Right atrium auricular region (tissue), 2 donors: ENCODE results near the gene GPR137. TPM values are rescaled to one million over a fixed set of nuclear protein-coding genes. Genes with fewer than 3 reads are reported as not detected.
A peak's percentile ranks its signal among the peaks of the same experiment; 100 is the strongest.

ENCODE experiments used
- DNase-seq: peaks from one replicate; pipeline ENCODE4 v3.0.0-alpha.2; 2019; ENCODE audit warnings: low spot score
- H3K27ac ChIP-seq, 2 donors: fragments of 200-600 bp; sonication (generic); 1 replicate in 1 of 2; 2 replicates in 1 of 2; pipeline ENCODE4 v1.5.1; 2016 to 2019
- H3K27me3 ChIP-seq, 2 donors: fragments of 200-600 bp; sonication (generic); one replicate each; pipeline versions ENCODE4 v1.5.1 to v1.6.0; 2017 to 2019
- H3K36me3 ChIP-seq: fragments of 200-600 bp; sonication (generic); one replicate; pipeline ENCODE4 v1.5.1; 2016
- H3K4me1 ChIP-seq, 2 donors: fragments of 200-600 bp; sonication (generic); one replicate each; pipeline versions ENCODE4 v1.5.1 to v1.6.0; 2017 to 2019
- H3K4me3 ChIP-seq, 2 donors: fragments of 200-600 bp; sonication (generic); 1 replicate in 1 of 2; 2 replicates in 1 of 2; pipeline ENCODE4 v1.5.1; 2017 to 2019; ENCODE audit warnings: mild to moderate bottlenecking in 1 of 2, moderate library complexity in 1 of 2
- H3K9me3 ChIP-seq, 2 donors: fragments of 200-600 bp; sonication (generic); one replicate each; pipeline ENCODE4 v1.5.1; 2019
- CTCF ChIP-seq, 2 donors: fragments of 200-600 bp; sonication (generic); IDR thresholded peaks; one replicate each; pipeline ENCODE4 v1.5.1; 2019; ENCODE audit warnings: antibody characterized with exemption in 2 of 2
- total RNA-seq, 2 donors: library from RNA; depleted of rRNA; stranded (reverse); fragments of >200 nt; gene quantifications; one replicate each; pipeline ENCODE4 v1.1.0, GENCODE V29; 2016

GPR137 gene
- total RNA-seq, 2 donors from 2014 or later, result 22.1 to 23.5 TPM

DNA sequence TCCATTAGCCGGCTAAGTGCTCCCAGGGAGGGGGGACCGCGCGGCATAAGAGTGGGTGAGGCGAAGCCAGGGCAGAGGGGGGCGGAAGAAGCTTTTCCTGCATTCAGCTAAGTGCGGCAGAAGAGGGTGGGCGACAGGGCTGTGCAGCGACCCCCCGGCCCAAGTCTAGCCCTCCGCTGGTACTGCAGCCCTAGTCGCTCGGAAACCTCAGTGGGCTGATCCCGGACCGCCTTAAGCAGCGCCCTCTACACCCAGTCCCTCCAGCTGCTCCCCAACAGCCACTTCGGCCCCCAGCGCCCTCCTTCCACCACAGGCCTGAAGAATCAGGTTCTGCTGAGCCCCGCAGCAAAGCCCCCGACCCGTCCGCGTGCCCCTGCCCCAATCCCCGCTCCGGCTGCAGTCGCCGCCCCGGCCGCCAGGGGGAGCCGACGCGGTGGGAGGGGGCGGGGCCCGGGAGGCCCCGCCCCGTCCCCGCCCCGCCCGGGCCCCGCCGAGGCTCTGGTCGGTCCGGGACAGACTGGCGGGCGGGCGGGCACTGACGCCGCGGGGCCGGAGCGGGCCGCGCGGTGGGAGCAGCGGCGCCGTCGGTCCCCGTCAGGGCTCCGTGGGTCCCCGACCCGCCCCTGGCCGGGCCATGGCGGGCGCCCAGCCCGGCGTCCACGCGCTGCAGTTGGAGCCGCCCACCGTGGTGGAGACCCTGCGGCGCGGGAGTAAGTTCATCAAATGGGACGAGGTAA, 34.5 kb upstream of the GPR137 start, which contains the start of gene PLCB3:
PLCB3 (plus strand) TSS at position 515 of the 737 bp plus-strand sequence; CDS start at position 635, 120 bp downstream.
- peaks cover 15% of the 10 kb centered on the region for H3K36me3 ChIP-seq
- H3K27ac ChIP-seq, result peak within 1 kb of the TSS; percentile 63 to 71
- peaks cover 0 to 45% of the 10 kb centered on the region in 2 donors for H3K4me1 ChIP-seq
- DNase-seq, result no peak
- peak within 1 kb of the TSS; percentile 77 to 83 for H3K4me3 ChIP-seq
- no peaks in the 10 kb centered on the region for H3K9me3 ChIP-seq
- TF ChIP-seq CTCF (IDR thresholded peaks at IDR 0.05), result peak; percentile 87 to 99
- H3K27me3 ChIP-seq, result no peaks in the 10 kb centered on the region

DNA sequence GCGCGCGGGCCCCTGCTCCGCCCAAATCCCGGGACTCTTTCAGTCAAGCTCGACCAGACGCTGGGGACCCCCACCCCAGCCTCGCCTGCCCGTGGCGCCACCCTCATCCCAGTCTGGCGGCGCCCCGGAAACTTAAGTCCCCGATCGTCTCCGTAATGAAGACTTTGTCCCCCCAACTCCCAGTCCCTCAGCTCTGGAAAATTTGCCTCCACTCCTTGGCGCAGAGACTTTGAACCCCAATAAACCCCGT, 34.0 kb upstream of the GPR137 start:
- TF ChIP-seq CTCF (IDR thresholded peaks at IDR 0.05), result no peak
- DNase-seq, result no peak
- peak overlapping the region; percentile 63 to 71 for H3K27ac ChIP-seq
- H3K36me3 ChIP-seq, result peaks cover 20% of the 10 kb centered on the region
- no peaks in the 10 kb centered on the region for H3K9me3 ChIP-seq
- H3K27me3 ChIP-seq, result no peaks in the 10 kb centered on the region
- peaks cover 0 to 44% of the 10 kb centered on the region in 2 donors for H3K4me1 ChIP-seq
- peak overlapping the region; percentile 77 to 83 for H3K4me3 ChIP-seq

GRCh38 chr11:64252003-64252872, 33.4 kb upstream of the GPR137 start:
- no peaks in the 10 kb centered on the region for H3K9me3 ChIP-seq
- no peak for DNase-seq

DNA sequence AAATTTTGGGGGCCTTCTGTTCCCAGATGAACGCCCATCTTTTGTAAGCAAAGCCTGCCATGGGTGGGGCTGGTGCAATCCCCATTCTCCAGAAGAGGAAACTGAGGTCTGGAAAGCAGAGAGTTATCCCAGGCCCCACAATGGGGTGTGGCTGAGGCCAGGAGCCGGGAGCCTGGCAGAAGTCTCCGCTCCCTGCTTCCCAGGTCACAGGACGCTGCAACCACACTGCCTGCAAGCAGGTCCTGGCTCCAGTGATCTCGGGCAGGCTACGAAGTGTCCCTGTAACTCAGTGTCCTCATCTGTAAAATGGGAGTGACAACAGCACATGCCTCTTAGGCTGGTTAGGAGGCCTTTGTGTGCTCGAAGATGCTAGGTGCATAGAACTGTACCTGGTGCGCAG, 32.6 kb upstream of the GPR137 start:
- DNase-seq, result no peak
- TF ChIP-seq CTCF (IDR thresholded peaks at IDR 0.05), result no peak
- Histone ChIP-seq H3K27ac (peak overlapping the region in 1 of 2 donors; percentile 71), H3K36me3 (peaks cover 20% of the 10 kb centered on the region), H3K27me3 (no peaks in the 10 kb centered on the region), H3K9me3 (no peaks in the 10 kb centered on the region), H3K4me1 (peaks cover 0 to 33% of the 10 kb centered on the region in 2 donors), H3K4me3 (peak overlapping the region in 1 of 2 donors; percentile 83)

More at GRCh38 chr11:64252003-64252872, 33.4 kb upstream of the GPR137 start:
- TF ChIP-seq CTCF (IDR thresholded peaks at IDR 0.05), result peak in 1 of 2 donors; percentile 31
- Histone ChIP-seq H3K27ac (peak overlapping the region; percentile 63 to 71), H3K4me3 (peak overlapping the region; percentile 77 to 83), H3K27me3 (no peaks in the 10 kb centered on the region), H3K4me1 (peaks cover 0 to 40% of the 10 kb centered on the region in 2 donors), H3K36me3 (peaks cover 20% of the 10 kb centered on the region)

DNA sequence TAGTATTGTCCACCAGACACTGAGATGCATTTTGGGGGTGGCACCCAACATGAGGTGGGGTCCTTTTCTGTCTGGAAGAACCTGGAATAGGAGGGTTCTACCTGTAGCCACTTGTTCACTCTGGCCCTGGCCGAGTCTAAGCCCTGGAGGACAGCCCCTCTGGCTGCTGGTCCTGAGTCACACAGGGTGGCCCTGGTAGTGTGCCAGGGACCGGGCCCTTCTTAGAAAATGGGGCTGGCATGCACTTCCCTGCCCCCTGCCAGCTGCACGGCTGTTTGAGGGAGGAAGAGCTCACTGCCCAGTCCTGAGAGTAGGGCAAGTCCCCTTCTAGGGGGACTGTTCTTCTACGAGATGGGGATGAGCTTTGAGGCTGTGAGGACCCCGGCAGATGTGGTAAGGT, 32.2 kb upstream of the GPR137 start:
- no peak overlapping the region for H3K4me3 ChIP-seq
- TF ChIP-seq CTCF (IDR thresholded peaks at IDR 0.05), result no peak
- no peaks in the 10 kb centered on the region for H3K9me3 ChIP-seq
- H3K4me1 ChIP-seq, result peaks cover 0 to 32% of the 10 kb centered on the region in 2 donors
- no peak overlapping the region for H3K27ac ChIP-seq
- no peak for DNase-seq
- peaks cover 23% of the 10 kb centered on the region for H3K36me3 ChIP-seq
- no peaks in the 10 kb centered on the region for H3K27me3 ChIP-seq
